Embryonic facial prominence (tissue), 1 donor: ENCODE data around the gene PPP1R14B.

Experiments
- DNase-seq: peaks from one replicate; pipeline ENCODE4 v3.0.0-alpha.2; 2016; ENCODE audit errors: extremely low spot score

Gene PPP1R14B

GRCh38 chr11:64246871-64247728 lies at the start of gene PPP1R14B:
Gene PPP1R14B (minus strand): TSS chr11:64246943. CDS start chr11:64246673, 270 bp downstream.
- peak; percentile 82 for DNase-seq

DNA sequence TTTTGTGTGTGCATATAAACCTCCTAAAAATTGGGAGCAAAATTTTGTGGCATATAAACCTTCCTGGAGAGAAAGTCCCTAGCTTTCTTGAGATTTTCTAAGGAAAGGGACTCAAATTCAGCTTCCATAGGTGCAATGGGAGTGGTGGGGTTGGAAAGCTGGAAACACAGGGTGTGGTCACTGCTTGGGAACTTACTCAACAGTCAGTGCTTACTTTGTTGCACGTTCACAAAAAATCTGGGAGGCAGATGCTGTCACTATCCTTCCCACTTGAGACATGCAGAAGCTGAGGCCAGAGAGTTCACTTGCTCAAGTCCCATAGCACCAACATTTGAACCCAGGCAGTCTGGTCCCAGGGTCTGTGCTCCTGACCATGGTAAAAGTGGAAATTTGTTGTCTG lies 49.5 kb upstream of the PPP1R14B start:
- DNase-seq, result no peak

DNA sequence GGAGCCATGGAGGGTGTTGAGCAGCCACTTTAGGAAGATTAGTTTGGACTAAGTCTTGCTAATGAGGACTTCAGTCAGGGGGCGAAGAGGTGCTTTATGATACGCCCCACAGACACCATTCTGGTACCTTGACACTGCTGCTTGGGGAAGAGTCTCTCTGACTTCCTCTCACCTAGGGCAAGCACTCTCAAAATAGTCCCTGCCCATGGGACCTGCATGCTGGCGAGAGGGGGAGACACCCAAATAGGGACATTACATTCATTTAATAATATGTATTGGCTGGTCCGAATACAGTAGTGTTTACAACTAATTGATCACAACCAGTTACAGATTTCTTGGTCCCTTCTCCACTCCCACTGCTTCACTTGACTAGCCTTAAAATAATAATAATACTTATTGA lies 49.0 kb upstream of the PPP1R14B start:
- no peak for DNase-seq

GRCh38 chr11:64294774-64295173 lies 48.0 kb upstream of the PPP1R14B start:
- DNase-seq, result no peak

- no peak for DNase-seq
Observed at GRCh38 chr11:64292460-64293254, 45.9 kb upstream of the PPP1R14B start.

DNA sequence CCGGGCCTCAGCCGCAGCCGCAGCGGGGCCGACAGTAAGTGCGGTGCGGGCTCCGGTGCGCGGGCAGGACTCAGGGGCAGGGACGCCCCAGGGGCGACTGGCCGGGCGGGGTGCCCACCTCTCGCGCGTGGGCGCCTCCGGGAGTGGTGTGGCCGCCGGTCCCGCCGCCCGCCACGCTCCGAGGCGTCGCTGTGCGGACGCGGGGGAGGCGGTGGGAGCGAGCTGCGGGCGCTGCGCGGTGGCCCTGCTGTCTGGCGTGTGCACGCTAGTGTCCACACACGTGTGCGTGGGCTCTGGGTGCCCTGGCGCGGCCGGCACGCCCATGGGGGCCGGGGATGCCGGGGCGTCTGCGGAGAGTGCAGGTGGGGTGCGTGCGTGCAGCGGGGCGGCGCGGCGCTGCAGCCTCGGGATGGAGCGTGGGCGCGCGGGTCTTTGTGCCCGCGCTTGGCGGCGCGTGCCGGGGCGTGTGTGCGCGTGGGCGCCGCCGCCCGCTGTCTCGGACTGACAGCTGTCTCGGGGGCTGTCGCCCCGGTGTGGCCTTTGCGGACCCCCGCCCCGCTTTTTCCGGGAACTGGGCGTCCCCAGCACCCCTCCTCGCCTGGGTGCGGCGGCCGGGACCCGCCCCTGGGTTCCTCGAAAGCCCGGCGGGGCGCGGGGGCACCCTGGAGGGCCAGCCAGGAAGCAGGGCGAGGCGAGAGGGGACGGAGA lies 45.2 kb upstream of the PPP1R14B start:
- no peak for DNase-seq

GRCh38 chr11:64291262-64291751 lies 44.6 kb upstream of the PPP1R14B start, which contains the start of gene KCNK4:
Gene KCNK4 (plus strand): TSS chr11:64291302. CDS start chr11:64293019, 1,717 bp downstream.
- no peak for DNase-seq

GRCh38 chr11:64290352-64291261 lies 43.9 kb upstream of the PPP1R14B start:
- no peak for DNase-seq

- DNase-seq, result no peak
Observed at GRCh38 chr11:64289002-64289564, 42.3 kb upstream of the PPP1R14B start.

DNA sequence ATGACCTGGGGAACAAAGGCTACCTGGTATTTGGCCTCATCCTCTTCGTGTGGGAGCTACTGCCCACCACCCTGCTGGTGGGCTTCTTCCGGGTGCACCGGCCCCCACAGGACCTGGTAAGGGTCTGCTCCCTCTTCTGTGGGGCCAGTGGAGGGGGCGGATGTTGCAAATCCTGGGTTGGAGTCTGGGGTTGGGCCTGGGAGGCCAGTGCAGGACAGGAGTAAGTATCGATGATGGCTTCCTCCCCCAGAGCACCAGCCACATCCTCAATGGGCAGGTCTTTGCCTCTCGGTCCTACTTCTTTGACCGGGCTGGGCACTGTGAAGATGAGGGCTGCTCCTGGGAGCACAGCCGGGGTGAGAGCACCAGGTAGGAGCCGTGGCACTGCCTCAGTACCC lies 41.6 kb upstream of the PPP1R14B start:
- no peak for DNase-seq

DNA sequence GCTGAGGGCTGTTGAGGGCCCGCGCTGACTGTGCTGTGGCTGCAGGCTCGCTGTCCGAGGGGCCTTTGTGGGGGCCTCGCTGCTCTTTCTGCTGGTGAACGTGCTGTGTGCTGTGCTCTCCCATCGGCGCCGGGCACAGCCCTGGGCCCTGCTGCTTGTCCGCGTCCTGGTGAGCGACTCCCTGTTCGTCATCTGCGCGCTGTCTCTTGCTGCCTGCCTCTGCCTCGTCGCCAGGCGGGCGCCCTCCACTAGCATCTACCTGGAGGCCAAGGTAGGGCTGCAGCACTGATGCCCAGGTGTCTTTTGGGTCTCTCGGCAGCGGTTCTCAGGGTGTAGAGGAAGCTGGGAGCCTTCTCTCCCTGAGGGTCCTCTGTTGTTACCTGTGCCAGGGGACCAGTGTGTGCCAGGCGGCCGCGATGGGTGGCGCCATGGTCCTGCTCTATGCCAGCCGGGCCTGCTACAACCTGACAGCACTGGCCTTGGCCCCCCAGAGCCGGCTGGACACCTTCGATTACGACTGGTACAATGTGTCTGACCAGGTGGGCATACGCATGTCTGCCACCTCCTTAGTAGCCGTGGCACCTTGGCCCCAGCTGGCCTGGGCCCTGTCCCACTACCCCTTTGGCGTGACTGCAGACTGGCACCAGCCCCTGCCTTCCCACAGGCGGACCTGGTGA lies 41.1 kb upstream of the PPP1R14B start:
- no peak for DNase-seq

- no peak for DNase-seq
Observed at GRCh38 chr11:64286801-64287159, 40.0 kb upstream of the PPP1R14B start.

DNA sequence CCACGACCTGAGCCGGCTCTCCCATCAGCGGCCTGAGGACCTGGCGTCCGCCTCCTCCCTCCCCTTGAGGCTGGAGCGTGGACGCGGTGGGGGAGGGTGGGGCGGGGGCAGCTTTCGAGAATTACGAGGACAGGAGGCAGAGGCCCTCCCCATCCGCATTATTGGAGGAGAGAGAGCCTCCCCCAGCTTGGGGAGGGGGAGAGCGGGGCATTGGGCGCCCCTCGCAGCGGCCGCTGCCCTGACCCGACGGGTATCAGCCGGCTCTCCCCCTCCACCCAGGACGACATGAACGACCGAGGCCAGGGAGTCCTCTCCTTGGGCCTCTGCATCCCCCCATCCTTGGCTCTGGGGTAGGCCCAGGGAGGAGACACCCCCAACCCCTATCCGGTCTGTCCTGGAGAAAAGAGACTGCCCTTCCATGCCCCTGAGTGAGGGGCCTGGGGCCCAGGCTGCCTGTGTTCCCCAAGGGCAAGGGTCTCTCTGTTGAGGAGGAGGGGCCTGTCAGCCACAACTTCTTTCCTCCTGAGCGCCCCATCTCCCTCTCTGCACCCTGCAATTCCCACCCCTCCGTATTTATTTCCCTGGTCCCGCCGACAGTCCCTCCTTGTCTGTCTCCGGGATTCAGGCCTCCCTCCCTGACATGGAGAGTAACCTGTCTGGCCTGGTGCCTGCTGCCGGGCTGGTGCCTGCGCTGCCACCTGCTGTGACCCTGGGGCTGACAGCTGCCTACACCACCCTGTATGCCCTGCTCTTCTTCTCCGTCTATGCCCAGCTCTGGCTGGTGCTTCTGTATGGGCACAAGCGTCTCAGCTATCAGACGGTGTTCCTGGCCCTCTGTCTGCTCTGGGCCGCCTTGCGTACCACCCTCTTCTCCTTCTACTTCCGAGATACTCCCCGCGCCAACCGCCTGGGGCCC lies 39.4 kb upstream of the PPP1R14B start:
- DNase-seq, result no peak

DNA sequence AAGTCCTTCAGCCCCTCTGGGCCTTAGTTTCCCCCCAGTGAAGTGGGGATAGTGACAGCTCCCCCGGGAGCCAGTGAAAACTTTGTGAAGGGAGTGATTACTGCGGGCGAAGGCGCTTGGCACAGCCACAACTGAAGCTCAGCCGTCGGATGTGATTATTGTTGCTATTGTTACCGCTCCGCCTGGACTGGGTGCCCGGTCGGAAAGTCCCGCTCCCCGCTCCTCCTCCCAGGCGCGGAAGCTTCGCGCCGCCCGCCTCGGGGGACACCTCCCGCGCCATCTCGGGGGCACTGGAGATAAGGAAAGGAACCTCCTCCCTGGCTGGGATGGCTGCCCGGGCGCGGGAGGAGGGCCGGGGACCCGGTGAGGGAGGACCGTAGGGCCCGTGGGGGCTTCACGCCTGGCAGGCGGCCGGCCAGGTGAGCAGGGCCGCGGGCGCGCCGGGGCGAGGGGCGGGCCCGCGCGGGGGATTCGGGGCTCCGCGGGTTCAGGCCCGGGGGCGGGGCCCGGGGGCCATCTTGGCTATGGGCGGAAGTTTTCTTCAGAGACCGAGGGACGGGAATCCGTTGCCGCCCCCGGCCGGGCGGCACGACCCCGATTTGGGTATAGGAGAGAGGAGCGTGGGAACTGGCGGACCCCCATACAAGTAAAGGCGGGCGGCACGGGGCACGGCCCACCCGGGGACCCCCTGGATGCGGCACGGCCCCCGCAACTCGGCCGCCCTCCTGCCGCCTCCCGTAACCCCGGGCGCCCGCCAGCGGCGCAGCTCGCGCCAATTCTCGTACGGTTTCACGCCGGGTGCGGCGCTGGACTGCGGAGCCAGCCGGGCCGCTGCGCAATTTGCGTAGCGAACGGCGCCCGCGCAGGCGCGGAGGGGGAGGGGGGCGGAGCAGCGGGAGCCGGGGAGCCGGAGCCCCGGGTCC lies 38.5 kb upstream of the PPP1R14B start, which contains the start of gene GPR137:
GPR137 (plus strand) TSS at position 887 of the 923 bp plus-strand sequence. CDS start 677 bp downstream, outside the sequence.
- DNase-seq, result peak; percentile 53

DNA sequence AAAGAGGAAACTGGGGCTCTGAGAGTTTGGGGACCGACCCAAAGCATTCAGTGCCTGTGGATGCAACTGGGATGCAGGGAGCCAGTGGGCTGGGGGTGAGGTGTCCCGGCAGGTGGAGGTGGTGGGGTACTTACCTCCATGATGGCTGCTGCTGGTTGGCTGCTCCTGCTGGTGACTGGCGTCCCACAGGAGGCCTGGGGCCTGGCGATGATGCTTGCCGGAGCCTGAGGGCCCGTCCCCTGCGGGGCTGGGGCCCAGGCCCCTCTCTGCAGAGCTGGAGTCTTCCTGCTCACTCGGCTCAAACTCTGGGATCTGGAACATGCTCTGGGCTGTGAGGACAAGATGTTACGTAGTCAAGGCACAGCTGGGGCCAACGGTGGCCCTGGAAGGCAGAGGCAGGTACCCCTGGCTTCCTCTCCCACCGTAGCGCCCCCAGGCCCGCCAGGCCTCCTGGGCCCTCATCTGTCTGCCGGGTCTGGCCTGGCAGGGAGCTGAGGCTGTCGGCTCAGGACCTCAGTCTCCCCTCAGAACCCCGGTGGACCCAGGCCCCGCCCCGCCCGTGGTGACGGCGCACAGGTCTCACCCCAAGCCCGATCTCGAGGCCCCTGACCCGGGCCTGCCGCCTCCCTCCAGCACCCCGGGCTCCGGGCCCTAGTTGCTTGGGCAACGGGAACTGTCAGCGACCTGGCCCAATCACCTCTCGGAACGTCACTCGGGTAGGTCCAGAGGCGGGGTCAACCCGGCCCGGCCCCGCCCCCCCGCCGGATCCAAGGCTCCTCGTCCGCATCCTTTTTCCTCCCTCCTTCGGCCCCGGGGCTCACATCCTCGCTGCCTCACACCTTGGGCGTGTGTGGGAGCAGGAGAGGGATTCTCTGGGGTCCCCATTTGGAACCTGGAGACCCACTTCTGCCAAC lies 37.6 kb upstream of the PPP1R14B start, which contains the start of gene BAD:
BAD (minus strand) TSS at position 618 of the 914 bp plus-strand sequence; CDS start at position 321, 297 bp downstream.
- peak; percentile 67 for DNase-seq

- no peak for DNase-seq
Observed at GRCh38 chr11:64283092-64283491, 36.3 kb upstream of the PPP1R14B start.
